ENCODE data around the gene GLIS1.

Gene GLIS1

GRCh38 chr1:53693339-53693738 is 45.6 kb downstream of the GLIS1 start:
- no peak for DNase-seq

DNA sequence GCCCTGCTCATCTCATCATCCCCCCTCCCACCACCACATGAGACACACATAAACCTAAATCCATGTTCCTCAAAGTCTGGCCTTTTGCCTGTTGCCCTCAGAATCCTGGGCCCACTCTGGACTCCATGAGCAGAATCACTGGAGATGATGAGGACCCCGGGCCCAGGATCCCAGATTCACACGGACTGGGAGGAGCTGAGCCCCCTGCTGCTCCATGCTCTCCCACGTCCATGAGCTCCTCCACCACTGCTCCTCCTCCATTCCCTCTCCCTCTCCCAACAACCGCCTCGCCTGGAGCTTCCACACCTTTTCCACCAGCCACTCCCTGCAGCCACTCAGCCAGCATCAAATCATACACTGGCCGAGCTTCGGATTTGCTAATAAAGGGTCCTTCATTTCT is 47.6 kb downstream of the GLIS1 start:
- DNase-seq: no peak

DNA sequence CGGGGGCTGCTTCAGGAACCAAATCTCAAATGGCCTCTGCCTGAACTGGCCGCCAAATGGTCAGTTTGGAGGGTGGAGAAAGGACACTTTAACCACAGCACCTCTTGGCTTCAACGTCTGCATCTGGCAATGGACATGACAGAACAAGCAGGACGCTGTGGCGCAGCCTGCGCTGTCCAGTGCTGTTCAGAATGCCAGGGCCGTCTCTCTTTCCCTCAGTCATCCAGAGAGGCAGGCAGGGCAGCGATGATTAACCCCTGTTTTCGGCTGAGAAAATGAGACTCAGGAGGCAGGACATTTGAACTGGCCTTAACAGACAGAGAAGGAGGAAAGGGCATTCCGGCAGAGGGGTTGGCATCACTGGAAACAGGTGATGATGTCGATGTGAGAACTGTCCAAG is 48.6 kb downstream of the GLIS1 start:
- no peak for DNase-seq

GRCh38 chr1:53689736-53690326 is 49.1 kb downstream of the GLIS1 start:
- DNase-seq: no peak

DNA sequence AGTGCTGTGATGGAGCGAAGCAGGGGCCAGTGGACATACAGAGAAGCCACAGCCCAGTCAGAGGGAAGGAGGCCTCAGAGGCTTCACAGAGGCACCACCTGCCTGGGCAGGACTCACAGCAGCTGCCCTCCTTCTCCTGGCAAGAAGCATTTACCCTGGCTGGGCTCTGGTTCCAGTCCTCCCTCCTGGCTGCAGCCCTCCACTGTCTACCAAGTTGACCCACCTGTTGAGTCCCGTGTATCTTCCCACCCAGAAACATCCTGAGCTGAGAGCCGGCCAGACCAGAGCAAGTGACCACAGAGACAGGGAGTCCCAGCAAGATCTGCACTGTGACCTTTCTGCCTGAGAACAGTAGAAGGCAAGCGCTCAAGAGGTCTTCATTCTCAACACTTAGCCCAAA is 49.7 kb downstream of the GLIS1 start:
- DNase-seq: no peak

DNA sequence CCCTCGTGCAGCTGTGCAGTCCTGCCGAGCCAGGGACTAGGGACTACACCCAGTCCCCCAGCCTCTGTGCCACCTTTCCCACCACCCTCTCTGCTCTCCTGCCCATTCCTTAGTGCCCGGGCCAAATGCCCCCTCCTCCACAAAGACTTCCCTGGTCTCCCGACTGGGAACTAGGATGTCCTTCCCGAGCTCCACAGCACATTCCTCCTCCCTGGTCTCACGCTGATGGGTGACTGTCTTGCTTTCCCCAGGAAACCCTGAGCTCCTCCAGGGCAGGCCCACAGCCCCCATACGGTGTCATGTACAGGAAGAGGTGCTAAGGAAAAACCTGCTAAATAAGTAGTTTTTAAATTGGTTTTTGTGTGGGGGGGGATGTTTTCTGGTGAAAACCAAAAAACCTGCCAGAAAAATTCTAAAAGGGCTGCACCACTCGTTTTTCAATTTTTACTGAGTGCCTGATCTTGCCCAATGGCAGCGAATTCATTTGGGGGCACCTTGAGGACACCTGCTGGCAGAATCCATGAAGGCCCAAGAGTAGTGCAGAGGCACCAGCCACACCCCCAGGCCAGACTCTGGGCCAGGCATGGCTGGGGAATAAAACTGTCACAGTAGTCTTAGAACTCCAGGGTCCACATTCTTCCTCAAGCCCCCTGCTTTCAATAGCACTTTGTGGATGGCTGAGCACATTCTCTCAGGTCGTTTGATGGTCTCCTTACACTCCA is 50.4 kb downstream of the GLIS1 start:
- no peak for DNase-seq

GRCh38 chr1:53687901-53688300 is 51.1 kb downstream of the GLIS1 start:
- DNase-seq: no peak

DNA sequence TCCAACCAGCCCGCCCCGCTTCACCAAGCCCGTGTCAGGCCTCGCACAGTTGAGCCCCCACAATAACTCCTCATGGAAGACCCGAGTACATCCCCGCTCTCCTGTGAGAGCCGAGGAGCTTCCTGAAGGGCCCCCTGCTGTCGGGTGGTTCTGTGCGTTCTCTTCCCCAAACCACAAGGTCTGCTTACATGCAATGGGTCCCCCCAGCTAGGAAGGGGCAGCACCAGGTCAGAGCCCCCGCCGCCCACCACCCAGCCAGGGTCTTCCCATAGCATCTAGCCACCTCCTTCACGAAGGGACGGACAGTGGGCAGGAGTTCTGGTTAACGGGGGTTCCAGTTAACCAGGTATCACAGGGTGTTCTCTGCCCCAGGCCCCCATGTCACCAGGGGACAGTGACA is 51.5 kb downstream of the GLIS1 start:
- DNase-seq: no peak

DNA sequence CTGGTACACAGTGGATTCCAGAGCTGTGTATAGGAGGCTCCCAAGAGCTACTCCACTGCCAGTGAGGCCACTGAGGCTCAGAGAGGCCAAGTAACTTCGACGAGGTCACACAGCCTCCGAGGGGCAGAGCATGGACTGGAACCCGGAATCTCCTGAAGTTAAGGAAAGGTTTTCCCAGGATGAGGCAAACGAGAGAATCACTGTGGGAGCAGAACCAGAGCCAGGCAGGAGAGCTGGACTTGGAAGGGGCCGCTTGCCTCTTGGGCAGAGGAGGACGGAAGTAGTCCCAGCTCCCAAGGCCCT is 52.0 kb downstream of the GLIS1 start:
- DNase-seq: no peak

DNA sequence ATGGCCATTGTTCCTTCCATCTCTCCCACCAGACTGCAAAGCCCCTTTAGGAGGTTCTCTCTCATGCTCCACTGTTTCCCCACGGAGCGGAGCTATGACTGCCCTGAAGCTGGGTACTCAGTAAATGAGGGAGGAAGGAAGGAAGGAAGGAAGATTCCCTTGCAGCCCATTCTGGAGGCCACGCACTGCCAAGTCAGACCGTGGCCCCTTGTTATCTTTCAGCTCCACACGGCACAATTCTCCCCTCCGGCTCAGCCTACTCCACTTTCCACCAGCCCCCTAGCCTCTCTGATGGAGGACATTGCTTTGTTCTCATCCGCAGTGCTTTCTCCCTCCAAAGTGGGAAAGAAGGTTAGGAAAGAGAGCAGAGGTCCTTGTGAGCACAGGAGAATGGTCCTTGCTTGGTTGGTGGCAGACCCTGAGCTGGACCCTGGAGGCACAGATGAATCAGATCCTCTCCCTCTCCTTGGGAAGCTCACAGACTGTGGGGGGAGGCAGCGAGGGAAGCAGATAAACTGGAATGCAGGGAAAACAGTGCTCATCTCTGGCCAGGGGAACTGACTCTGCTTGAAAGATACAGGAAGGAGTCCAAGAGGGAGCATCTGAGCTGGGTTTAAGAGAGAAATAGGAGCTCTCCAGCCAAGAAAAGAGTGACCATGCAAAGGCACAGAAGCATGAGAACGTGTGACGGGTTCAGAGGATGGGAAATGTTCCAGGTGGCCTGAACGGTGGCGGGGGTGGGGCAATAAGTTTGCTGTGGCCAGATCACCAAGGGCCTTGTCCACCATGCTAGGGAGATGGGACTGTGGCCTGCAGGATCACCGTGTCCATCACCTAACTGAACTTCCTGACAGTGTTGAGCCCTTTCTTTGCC is 52.6 kb downstream of the GLIS1 start:
- DNase-seq: no peak

DNA sequence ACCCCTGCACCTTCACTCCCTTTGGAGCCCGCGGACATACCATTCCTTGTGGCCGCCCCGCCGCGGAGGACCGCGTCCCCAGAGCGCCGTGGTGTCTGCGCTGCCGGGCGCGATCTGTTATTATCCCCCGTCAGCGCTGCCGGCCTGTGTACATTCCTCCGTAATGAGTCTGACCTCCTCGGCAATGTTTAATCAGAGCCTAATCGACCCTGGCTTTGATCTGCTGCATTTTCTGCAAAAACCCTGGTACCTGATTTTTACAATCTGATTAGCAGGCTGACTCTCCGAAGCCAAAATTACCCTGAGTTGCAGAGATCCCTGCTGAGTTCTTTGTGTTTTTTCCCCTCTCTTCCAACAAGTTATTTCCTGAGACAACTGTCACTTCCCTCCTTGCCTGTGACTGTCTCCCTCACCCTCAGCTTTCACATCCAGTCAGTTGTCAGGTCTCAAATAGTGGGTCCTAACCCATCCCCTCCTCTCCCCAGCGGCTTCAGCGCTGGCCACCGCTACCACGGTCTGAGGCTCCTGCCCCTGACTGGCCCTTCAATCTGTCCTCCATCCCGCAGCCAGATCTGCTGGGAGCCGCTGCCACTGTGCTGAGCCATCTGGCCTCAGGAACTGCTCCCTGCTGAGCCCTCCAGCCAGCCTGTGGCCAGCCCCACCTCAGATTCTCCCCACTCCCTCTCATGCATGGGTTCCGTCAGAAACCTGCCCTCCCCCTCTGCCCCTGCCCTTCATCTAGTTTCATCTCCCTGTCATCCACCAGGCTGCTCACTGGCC is 53.5 kb downstream of the GLIS1 start:
- DNase-seq: no peak

DNA sequence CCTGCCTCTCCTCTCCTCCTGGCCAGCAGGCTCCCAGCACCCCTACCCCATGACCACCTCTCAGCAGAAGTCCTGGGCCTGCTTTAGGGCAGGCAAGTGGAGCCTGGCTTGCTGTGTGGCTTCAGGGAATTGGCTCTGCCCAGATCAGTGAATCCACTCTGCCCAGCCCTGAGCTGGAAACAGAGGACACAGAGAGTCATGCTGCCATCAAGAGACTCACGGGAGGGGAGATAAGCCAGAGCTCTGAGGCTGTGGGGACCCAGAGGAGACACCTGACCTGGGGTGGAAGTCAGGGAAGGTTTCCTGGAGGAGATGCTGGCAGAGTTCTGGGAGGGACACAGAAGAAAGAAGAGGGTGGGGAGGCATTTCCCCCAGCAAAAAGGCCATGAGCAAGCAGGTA is 54.2 kb downstream of the GLIS1 start:
- DNase-seq: no peak

DNA sequence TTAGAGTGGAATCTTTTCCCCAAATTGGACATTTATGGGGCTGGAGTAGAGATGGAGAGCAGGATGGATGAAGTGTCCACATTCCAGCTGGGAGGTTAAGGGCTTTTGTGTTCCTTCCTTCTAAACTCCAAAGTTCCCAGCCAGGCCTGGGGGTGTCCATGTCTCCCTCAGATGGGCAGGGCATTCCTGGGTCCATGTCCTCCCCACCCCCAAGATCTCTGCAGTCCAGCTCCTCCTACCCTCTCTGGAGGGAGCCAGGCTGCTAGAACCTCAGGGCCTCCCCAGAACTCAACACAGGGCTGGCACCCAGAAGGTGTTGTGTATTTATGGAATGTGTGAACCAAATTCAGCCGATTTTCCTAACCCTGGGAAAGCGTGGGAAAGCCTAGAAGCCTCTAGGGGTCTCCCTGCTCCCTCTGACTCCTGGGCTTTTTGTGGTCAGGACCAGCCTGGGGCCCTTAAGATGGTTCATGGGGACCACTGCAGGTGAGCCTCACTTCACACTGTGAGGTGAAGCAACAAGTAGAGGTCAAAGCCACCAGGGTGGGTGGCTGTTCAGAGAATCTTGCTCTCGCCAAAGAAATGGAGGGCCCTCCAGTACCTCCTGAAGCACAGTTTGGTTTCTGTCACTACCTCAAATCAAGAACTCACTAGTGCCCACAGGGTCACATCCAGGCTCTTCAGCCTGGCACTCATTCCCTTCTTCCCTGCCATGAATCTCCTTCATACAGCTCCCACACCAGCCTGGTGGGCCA is 54.8 kb downstream of the GLIS1 start:
- no peak for DNase-seq

GRCh38 chr1:53682881-53683280 is 56.1 kb downstream of the GLIS1 start:
- no peak for DNase-seq

GRCh38 chr1:53681977-53682685 is 56.8 kb downstream of the GLIS1 start:
- DNase-seq: peak; percentile 58

DNA sequence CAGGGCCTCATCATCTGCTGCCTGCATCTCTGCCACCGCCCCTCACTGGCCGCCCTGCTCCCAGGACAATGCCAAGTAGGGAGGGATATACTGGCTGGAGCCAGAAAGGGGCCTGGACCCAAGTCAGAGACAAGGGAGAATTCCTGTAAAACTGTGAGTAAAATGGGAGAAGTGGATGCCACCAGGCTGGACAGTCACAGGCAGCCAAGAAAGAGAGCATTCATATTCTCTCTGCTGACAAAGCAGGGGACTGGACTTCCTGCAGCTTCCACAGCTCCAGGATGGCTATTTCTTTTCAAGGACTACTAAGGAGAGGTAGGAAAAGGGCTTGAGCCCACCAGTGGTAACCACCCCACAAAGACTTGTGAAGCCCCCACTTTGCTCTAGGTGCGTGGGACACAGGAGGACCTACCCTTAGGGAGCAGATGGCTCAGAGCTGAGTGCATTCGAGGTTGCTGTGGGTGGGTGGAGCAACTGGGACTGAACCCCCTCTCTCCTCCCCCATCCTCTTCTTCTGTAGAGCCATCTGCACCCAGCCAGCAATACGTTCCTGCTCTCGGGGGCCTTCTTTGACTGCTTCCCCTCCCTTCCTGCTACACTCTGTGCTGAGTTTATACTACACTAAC is 57.5 kb downstream of the GLIS1 start:
- DNase-seq: no peak

DNA sequence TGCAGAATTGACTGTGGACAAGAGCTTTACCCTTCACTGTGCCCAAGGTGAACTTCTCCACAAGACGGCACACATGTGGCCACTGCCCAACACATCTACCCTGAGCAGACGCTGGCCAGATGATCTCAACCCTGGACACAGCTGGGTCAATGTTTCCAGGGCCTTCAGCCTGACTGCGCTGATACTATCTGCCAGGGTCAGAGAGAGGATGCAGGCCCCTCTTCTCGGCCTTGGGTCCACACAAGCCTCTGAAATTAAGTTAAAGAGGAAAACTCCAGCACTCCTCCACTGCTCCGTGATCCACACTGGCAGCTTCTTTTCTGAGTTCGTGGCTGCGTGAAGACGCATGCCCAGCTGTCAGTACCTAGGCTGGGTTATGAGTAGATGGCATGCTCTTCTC is 58.1 kb downstream of the GLIS1 start:
- DNase-seq: no peak

DNA sequence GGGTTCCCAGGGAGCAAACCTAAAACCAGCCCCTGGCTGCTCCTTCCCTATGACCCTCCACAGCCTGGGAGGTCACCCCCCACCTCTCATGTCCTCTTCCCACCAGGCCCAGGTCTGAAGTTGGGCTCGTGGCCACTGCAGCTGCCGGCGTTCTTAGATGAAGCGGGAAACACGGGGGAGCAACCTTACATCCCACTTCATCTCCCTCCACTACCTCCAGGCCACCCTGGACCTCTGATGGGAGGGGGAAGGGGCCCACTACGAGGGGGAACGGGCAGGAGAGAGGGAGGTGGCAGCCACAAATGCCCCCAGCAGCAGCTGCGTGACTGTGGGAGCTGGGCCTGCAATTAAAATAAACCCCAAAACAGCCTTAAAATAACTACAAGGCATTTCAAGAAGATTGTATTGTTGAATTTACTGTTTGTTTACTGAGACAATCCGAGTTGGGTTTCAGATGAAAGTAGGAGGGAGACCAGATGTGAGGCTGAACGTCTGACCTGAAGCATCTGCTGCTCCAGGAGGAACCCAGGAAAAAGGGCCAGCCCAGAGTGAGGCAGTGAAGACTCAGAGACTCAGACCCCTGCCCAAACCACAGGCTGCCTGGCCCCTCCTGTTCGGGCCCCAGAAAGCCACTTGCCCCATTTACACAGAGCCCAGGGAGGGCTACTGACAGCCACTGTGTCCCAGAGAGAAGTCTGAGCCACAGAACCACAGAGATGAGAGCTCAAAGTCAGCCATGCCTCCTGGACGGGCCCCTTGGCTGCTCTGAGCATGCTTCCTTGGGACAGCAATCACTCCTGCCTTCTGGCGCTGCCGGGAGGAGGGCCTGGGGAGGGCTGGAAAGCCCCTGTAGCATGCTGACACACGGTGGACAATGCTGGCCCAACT is 59.8 kb downstream of the GLIS1 start:
- no peak for DNase-seq

DNA sequence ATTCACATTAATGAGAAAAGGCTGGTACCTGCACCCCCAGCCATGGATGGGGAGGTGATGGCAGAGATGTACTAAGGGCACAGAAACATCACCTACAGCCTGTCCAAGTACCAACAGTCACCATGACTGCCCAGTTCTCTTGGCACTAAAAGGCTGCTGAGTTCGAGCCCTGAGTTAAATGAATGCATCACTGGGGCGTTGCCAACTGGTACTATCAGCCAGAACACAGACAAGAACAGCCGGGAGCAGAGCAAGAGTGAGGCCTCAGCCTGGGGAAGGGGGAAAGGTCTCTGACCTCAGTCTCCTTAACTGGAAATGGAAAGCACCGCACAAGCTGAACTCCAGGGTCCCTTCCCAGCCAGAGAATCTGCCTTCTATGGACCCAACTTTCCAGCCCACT is 60.5 kb downstream of the GLIS1 start:
- no peak for DNase-seq

GRCh38 chr1:53678046-53678445 is 60.9 kb downstream of the GLIS1 start:
- no peak for DNase-seq

Measured in DMS79 (cell line).